ENCODE data around the gene ZACN. TPM values are rescaled to one million over a fixed set of nuclear protein-coding genes. Genes with fewer than 3 reads are reported as not detected.
"Not testable (repeated sequence)": the region's sequence is repeated elsewhere in the genome, so short reads cannot be mapped to it uniquely, and the experiment has no call there.

The ZACN gene
- total and polyA plus RNA-seq, 7 donors, result 0.08 to 1.6 (median 1.2) TPM; not detected in 3

DNA sequence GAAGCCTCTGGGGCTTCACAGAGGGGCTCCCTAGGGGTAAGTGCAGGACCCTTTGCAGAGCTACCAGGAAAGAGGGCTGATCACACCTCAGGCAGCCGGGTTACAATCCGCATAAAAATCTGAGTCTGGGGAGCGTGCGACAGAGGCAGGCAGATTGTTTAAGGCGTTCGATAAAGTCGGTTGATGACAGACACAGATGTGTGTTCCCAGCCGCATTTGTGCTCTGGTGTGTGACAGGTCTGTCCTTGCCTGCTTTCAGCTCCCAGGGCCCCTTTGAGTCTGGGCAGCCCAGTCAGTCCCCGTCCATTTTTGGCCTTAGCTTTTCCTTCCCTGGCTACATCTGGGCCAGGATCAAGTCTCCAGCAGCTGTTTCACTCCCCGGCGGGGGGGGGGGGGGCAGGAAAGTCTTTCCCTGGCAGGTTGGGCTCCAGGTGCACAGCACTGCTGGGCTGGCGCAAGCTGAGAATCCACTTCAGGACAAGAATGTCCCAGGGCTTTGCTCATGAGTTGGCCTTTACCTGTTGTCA is 1.3 kb upstream of the ZACN start:
- DNase-seq (no peak), ATAC-seq (no peak)
- Histone ChIP-seq H3K4me1 (peaks cover 28% of the 10 kb centered on the region), H3K4me3 (no peak overlapping the region), H3K36me3 (ENCODE audit: insufficient read depth in 1 of 2, low read depth in 1 of 2) (peaks cover 0 to 4% of the 10 kb centered on the region in 2 donors), H3K27me3 (ENCODE audit: insufficient read depth in 3 of 3, low read length in 2 of 3) (peaks cover 0 to 60% (median 36%) of the 10 kb centered on the region in 3 donors), H3K9me3 (no peaks in the 10 kb centered on the region), H3K27ac (no peak overlapping the region)
- WGBS, 3 donors, result 6 to 8% (median 7%) methylated on average over 10 to 12 of the region's 12 CpGs
- TF ChIP-seq CTCF (IDR thresholded peaks at IDR 0.05), result no peak
- intact Hi-C loops (cut with DNase I), result no loop called here

GRCh38 chr17:76078370-76078769 is 612 bp upstream of the ZACN start:
- WGBS, 3 donors, result 49 to 61% (median 58%) methylated on average over 5 of the region's 5 CpGs
- H3K4me3 ChIP-seq; ATAC-seq; H3K9me3 ChIP-seq; H3K27ac ChIP-seq; intact Hi-C loops (cut with DNase I); DNase-seq: not testable (repeated sequence)
- Histone ChIP-seq H3K36me3 (ENCODE audit: insufficient read depth in 1 of 2, low read depth in 1 of 2) (peaks cover 0 to 11% of the 10 kb centered on the region in 2 donors), H3K4me1 (peaks cover 28% of the 10 kb centered on the region), H3K27me3 (ENCODE audit: insufficient read depth in 3 of 3, low read length in 2 of 3) (peaks cover 0 to 60% (median 36%) of the 10 kb centered on the region in 3 donors)

GRCh38 chr17:76079535-76079955 is 563 bp downstream of the ZACN start:
- Histone ChIP-seq H3K4me3 (no peak overlapping the region), H3K4me1 (peaks cover 25% of the 10 kb centered on the region), H3K9me3 (no peaks in the 10 kb centered on the region), H3K27me3 (ENCODE audit: insufficient read depth in 3 of 3, low read length in 2 of 3) (peaks cover 0 to 48% (median 32%) of the 10 kb centered on the region in 3 donors), H3K27ac (no peak overlapping the region), H3K36me3 (ENCODE audit: insufficient read depth in 1 of 2, low read depth in 1 of 2) (peaks cover 0 to 23% of the 10 kb centered on the region in 2 donors)
- no peak for TF ChIP-seq CTCF (IDR thresholded peaks at IDR 0.05)
- peak; percentile 7 to 19 (median 16) for ATAC-seq
- intact Hi-C loops (cut with DNase I), result no loop called here
- no peak for DNase-seq
- WGBS, 3 donors, result 22 to 31% (median 23%) methylated on average over 9 of the region's 9 CpGs

GRCh38 chr17:76079956-76080767 is 1.2 kb downstream of the ZACN start:
- peaks cover 0 to 42% (median 26%) of the 10 kb centered on the region in 3 donors for H3K27me3 ChIP-seq (ENCODE audit: insufficient read depth in 3 of 3, low read length in 2 of 3)

More at GRCh38 chr17:76079956-76080767, 1.2 kb downstream of the ZACN start:
- intact Hi-C loops (cut with DNase I), result no loop called here
- peaks cover 0 to 29% of the 10 kb centered on the region in 2 donors for H3K36me3 ChIP-seq (ENCODE audit: insufficient read depth in 1 of 2, low read depth in 1 of 2)
- H3K4me3 ChIP-seq, result no peak overlapping the region
- no peaks in the 10 kb centered on the region for H3K9me3 ChIP-seq
- WGBS, 3 donors, result 3 to 4% (median 4%) methylated on average over 23 of the region's 23 CpGs
- no peak overlapping the region for H3K27ac ChIP-seq
- no peak for TF ChIP-seq CTCF (IDR thresholded peaks at IDR 0.05)
- peaks cover 19% of the 10 kb centered on the region for H3K4me1 ChIP-seq
- DNase-seq (no peak), ATAC-seq (peak; percentile 9 to 32 (median 19))
